Measurements from ENCODE around the gene PTPRK. TPM values are rescaled to one million over a fixed set of nuclear protein-coding genes. Genes with fewer than 3 reads are reported as not detected.

The PTPRK gene
- total and polyA plus RNA-seq, 4 donors, result 12.1 to 61.2 (median 29.1) TPM

DNA sequence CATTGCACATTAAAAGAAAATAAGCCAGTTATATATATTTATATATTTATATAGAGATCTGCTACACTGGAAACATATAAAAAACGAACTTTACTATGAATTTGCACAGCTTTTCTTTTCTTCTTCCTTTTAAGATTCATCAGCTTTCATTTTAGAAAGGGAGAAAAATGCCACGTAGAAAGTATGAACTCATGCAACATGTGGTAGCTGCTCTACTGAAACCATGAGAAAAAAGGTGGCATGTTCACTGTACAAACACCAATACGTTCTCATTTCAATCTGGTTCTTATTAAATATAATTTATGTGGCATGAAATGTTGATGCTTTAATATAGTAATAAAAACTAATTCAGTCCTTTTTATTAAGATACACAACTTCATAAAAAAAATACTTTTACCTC lies 550.7 kb downstream of the PTPRK start:
- Histone ChIP-seq H3K4me1 (ENCODE audit: control insufficient read depth in 4 of 4, insufficient read depth in 4 of 4, low read length in 3 of 4) (no peaks in the 10 kb centered on the region), H3K36me3 (ENCODE audit: control insufficient read depth in 4 of 4, insufficient read depth in 3 of 4, low read depth in 1 of 4, low read length in 3 of 4) (peaks cover 2 to 29% (median 18%) of the 10 kb centered on the region in 4 donors), H3K27ac (ENCODE audit: low read depth in 1 of 2, low read length in 2 of 2) (no peak overlapping the region), H3K27me3 (ENCODE audit: control insufficient read depth in 4 of 4, insufficient read depth in 4 of 4, low read length in 3 of 4) (no peaks in the 10 kb centered on the region), H3K9me3 (ENCODE audit: control insufficient read depth in 4 of 4, low read length in 3 of 4) (no peaks in the 10 kb centered on the region), H3K4me3 (ENCODE audit: low read depth in 1 of 3, low read length in 3 of 3) (no peak overlapping the region), H3K9ac (ENCODE audit: low read depth in 1 of 2, low read length in 2 of 2) (no peak overlapping the region)
- no peak for TF ChIP-seq FOXA2 (IDR thresholded peaks at IDR 0.05)
- TF ChIP-seq EGR1 (IDR thresholded peaks at IDR 0.05; ENCODE audit: low read depth in 2 of 2), result no peak
- no peak for DNase-seq (ENCODE audit: low spot score)
- 87% methylated on average over 3 of the region's 3 CpGs for WGBS

DNA sequence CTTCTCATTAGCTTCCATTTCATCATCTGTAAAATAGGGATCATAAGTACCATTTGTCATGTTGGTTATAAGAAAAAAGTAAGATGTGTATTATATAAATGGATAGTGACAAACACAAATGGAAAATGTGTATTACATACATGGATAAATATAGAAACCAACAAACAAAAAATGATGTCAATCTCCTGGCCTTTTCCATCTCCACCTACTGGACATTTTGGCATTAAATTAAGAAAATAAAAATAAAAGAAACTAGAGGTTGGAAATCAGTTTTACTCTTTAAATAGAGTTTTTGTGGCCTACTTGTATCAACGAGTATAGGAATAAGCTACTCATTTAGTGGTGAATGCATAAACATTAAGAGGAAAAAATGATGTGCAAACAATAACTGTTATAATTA lies 552.0 kb downstream of the PTPRK start:
- Histone ChIP-seq H3K27me3 (ENCODE audit: control insufficient read depth in 4 of 4, insufficient read depth in 4 of 4, low read length in 3 of 4) (no peaks in the 10 kb centered on the region), H3K36me3 (ENCODE audit: control insufficient read depth in 4 of 4, insufficient read depth in 3 of 4, low read depth in 1 of 4, low read length in 3 of 4) (peaks cover 2 to 26% (median 18%) of the 10 kb centered on the region in 4 donors), H3K9me3 (ENCODE audit: control insufficient read depth in 4 of 4, low read length in 3 of 4) (no peaks in the 10 kb centered on the region), H3K4me1 (ENCODE audit: control insufficient read depth in 4 of 4, insufficient read depth in 4 of 4, low read length in 3 of 4) (no peaks in the 10 kb centered on the region), H3K4me3 (ENCODE audit: low read depth in 1 of 3, low read length in 3 of 3) (no peak overlapping the region), H3K27ac (ENCODE audit: low read depth in 1 of 2, low read length in 2 of 2) (no peak overlapping the region), H3K9ac (ENCODE audit: low read depth in 1 of 2, low read length in 2 of 2) (no peak overlapping the region)
- TF ChIP-seq, protein P1, sequence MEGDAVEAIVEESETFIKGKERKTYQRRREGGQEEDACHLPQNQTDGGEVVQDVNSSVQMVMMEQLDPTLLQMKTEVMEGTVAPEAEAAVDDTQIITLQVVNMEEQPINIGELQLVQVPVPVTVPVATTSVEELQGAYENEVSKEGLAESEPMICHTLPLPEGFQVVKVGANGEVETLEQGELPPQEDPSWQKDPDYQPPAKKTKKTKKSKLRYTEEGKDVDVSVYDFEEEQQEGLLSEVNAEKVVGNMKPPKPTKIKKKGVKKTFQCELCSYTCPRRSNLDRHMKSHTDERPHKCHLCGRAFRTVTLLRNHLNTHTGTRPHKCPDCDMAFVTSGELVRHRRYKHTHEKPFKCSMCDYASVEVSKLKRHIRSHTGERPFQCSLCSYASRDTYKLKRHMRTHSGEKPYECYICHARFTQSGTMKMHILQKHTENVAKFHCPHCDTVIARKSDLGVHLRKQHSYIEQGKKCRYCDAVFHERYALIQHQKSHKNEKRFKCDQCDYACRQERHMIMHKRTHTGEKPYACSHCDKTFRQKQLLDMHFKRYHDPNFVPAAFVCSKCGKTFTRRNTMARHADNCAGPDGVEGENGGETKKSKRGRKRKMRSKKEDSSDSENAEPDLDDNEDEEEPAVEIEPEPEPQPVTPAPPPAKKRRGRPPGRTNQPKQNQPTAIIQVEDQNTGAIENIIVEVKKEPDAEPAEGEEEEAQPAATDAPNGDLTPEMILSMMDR (IDR thresholded peaks at IDR 0.05; ENCODE audit: low read depth, low read length, missing input control), result no peak
- no peak for TF ChIP-seq YY1 (IDR thresholded peaks at IDR 0.05)
- no peak for TF ChIP-seq TAF1 (conservative IDR thresholded peaks at IDR 0.05)
- no peak for TF ChIP-seq FOXA2 (IDR thresholded peaks at IDR 0.05)
- no peak for TF ChIP-seq SP1 (IDR thresholded peaks at IDR 0.05)
- no peak for TF ChIP-seq HNF4G (IDR thresholded peaks at IDR 0.05)
- no peak for TF ChIP-seq FOXA1 (IDR thresholded peaks at IDR 0.05)
- TF ChIP-seq, protein P2, sequence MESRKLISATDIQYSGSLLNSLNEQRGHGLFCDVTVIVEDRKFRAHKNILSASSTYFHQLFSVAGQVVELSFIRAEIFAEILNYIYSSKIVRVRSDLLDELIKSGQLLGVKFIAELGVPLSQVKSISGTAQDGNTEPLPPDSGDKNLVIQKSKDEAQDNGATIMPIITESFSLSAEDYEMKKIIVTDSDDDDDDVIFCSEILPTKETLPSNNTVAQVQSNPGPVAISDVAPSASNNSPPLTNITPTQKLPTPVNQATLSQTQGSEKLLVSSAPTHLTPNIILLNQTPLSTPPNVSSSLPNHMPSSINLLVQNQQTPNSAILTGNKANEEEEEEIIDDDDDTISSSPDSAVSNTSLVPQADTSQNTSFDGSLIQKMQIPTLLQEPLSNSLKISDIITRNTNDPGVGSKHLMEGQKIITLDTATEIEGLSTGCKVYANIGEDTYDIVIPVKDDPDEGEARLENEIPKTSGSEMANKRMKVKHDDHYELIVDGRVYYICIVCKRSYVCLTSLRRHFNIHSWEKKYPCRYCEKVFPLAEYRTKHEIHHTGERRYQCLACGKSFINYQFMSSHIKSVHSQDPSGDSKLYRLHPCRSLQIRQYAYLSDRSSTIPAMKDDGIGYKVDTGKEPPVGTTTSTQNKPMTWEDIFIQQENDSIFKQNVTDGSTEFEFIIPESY (IDR thresholded peaks at IDR 0.05), result no peak
- TF ChIP-seq GABPA (IDR thresholded peaks at IDR 0.05 in 1 of 2, conservative IDR thresholded peaks at IDR 0.05 in 1 of 2), result no peak
- no peak for TF ChIP-seq RAD21 (IDR thresholded peaks at IDR 0.05)
- no peak for TF ChIP-seq EGR1 (IDR thresholded peaks at IDR 0.05; ENCODE audit: low read depth in 2 of 2)
- no peak for TF ChIP-seq MAX (IDR thresholded peaks at IDR 0.05)
- TF ChIP-seq, protein P3, sequence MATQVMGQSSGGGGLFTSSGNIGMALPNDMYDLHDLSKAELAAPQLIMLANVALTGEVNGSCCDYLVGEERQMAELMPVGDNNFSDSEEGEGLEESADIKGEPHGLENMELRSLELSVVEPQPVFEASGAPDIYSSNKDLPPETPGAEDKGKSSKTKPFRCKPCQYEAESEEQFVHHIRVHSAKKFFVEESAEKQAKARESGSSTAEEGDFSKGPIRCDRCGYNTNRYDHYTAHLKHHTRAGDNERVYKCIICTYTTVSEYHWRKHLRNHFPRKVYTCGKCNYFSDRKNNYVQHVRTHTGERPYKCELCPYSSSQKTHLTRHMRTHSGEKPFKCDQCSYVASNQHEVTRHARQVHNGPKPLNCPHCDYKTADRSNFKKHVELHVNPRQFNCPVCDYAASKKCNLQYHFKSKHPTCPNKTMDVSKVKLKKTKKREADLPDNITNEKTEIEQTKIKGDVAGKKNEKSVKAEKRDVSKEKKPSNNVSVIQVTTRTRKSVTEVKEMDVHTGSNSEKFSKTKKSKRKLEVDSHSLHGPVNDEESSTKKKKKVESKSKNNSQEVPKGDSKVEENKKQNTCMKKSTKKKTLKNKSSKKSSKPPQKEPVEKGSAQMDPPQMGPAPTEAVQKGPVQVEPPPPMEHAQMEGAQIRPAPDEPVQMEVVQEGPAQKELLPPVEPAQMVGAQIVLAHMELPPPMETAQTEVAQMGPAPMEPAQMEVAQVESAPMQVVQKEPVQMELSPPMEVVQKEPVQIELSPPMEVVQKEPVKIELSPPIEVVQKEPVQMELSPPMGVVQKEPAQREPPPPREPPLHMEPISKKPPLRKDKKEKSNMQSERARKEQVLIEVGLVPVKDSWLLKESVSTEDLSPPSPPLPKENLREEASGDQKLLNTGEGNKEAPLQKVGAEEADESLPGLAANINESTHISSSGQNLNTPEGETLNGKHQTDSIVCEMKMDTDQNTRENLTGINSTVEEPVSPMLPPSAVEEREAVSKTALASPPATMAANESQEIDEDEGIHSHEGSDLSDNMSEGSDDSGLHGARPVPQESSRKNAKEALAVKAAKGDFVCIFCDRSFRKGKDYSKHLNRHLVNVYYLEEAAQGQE (IDR thresholded peaks at IDR 0.05), result no peak
- no peak for TF ChIP-seq RXRA (IDR thresholded peaks at IDR 0.05)
- TF ChIP-seq, protein P4, sequence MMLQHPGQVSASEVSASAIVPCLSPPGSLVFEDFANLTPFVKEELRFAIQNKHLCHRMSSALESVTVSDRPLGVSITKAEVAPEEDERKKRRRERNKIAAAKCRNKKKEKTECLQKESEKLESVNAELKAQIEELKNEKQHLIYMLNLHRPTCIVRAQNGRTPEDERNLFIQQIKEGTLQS (IDR thresholded peaks at IDR 0.05), result no peak
- TF ChIP-seq NR2F2 (IDR thresholded peaks at IDR 0.05), result no peak
- no peak for TF ChIP-seq JUND (IDR thresholded peaks at IDR 0.05)
- TF ChIP-seq HNF4A (conservative IDR thresholded peaks at IDR 0.05), result no peak
- 83% methylated on average over 1 of the region's 1 CpG for WGBS
- DNase-seq (ENCODE audit: low spot score), result no peak

All from liver (tissue), 9 donors.